Peyer's patch (tissue), 4 donors: Measurements from ENCODE around the gene PBX1. TPM values are rescaled to one million over a fixed set of nuclear protein-coding genes. Genes with fewer than 3 reads are reported as not detected.

Source experiments
- DNase-seq, 3 donors: peaks; one replicate each; pipeline ENCODE4 v3.0.0-alpha.2; 2017 to 2019
- H3K27ac ChIP-seq, 4 donors: fragments of 200-600 bp; sonication (generic); one replicate each; pipeline ENCODE4 v1.5.1; 2016 to 2019
- H3K27me3 ChIP-seq, 2 donors: fragments of 200-600 bp; sonication (generic); one replicate each; pipeline ENCODE4 v1.5.1; 2019
- H3K36me3 ChIP-seq, 3 donors: fragments of 200-600 bp; sonication (generic); one replicate each; pipeline ENCODE4 v1.5.1; 2016 to 2019
- H3K4me1 ChIP-seq, 4 donors: fragments of 200-600 bp; sonication (generic); one replicate each; pipeline ENCODE4 v1.5.1; 2016 to 2019
- H3K4me3 ChIP-seq, 4 donors: fragments of 200-600 bp; sonication (generic); 1 replicate in 3 of 4; 2 replicates in 1 of 4; pipeline ENCODE4 v1.5.1; 2016 to 2019; ENCODE audit warnings: mild to moderate bottlenecking in 1 of 4
- H3K9me3 ChIP-seq, 4 donors: fragments of 200-600 bp; sonication (generic); one replicate each; pipeline ENCODE4 v1.5.1; 2016 to 2019; ENCODE audit warnings: mild to moderate bottlenecking in 1 of 4
- CTCF ChIP-seq, 6 experiments: fragments of 450-650 bp in 4 of 6; fragments of 200-600 bp in 2 of 6; sonication (generic) in 1 of 6; IDR thresholded peaks; one replicate each; pipeline ENCODE4 v1.5.1; 2017 to 2019; ENCODE audit warnings: antibody characterized with exemption in 6 of 6, mild to moderate bottlenecking in 3 of 6, moderate library complexity in 1 of 6
- POLR2A ChIP-seq, 2 donors: fragments of 450-650 bp; IDR thresholded peaks; one replicate each; pipeline ENCODE4 v1.5.1; 2017; ENCODE audit warnings: antibody characterized with exemption in 2 of 2, mild to moderate bottlenecking in 2 of 2, moderate library complexity in 2 of 2
- total RNA-seq, 4 donors: library from RNA; depleted of rRNA; stranded (reverse); fragments of >200 nt; gene quantifications; one replicate each; pipeline ENCODE4 v1.1.0, GENCODE V29; 2016

PBX1 gene
- total RNA-seq, 4 donors from 2014 or later: 20.6 to 57.5 (median 40.4) TPM

- no peak overlapping the region for H3K4me3 ChIP-seq
- no peaks in the 10 kb centered on the region for H3K36me3 ChIP-seq
- H3K27me3 ChIP-seq: no peaks in the 10 kb centered on the region
- H3K27ac ChIP-seq: peak overlapping the region in 2 of 4 donors; percentile 72 to 77
- H3K4me1 ChIP-seq: peaks cover 0 to 51% (median 2%) of the 10 kb centered on the region in 4 donors
- H3K9me3 ChIP-seq: no peaks in the 10 kb centered on the region
- peak in 2 of 6 experiments; percentile 13 to 35 for TF ChIP-seq CTCF (IDR thresholded peaks at IDR 0.05)
- TF ChIP-seq POLR2A (IDR thresholded peaks at IDR 0.05): no peak
- DNase-seq: no peak
These were observed 79.7 kb downstream of the PBX1 start for GRCh38 chr1:164638492-164639202.

- Histone ChIP-seq H3K27ac (peak overlapping the region in 1 of 4 donors; percentile 23), H3K36me3 (no peaks in the 10 kb centered on the region)
- TF ChIP-seq POLR2A (IDR thresholded peaks at IDR 0.05) (no peak), CTCF (IDR thresholded peaks at IDR 0.05) (no peak)
These were observed 81.8 kb downstream of the PBX1 start for GRCh38 chr1:164640686-164641352.

GRCh38 chr1:164641353-164641730, 82.4 kb downstream of the PBX1 start:
- Histone ChIP-seq H3K27me3 (no peaks in the 10 kb centered on the region), H3K9me3 (no peaks in the 10 kb centered on the region), H3K4me1 (peaks cover 0 to 31% (median 0%) of the 10 kb centered on the region in 4 donors), H3K27ac (peak overlapping the region in 1 of 4 donors; percentile 23), H3K4me3 (no peak overlapping the region), H3K36me3 (no peaks in the 10 kb centered on the region)
- TF ChIP-seq POLR2A (IDR thresholded peaks at IDR 0.05): no peak
- no peak for TF ChIP-seq CTCF (IDR thresholded peaks at IDR 0.05)
- no peak for DNase-seq

More at GRCh38 chr1:164640686-164641352, 81.8 kb downstream of the PBX1 start:
- DNase-seq: no peak
- H3K4me1 ChIP-seq: peaks cover 0 to 34% (median 0%) of the 10 kb centered on the region in 4 donors
- no peaks in the 10 kb centered on the region for H3K27me3 ChIP-seq
- no peaks in the 10 kb centered on the region for H3K9me3 ChIP-seq
- H3K4me3 ChIP-seq: no peak overlapping the region

GRCh38 chr1:164643018-164643417, 84.0 kb downstream of the PBX1 start:
- H3K4me1 ChIP-seq: peaks cover 0 to 31% (median 1%) of the 10 kb centered on the region in 4 donors
- H3K27ac ChIP-seq: no peak overlapping the region
- TF ChIP-seq POLR2A (IDR thresholded peaks at IDR 0.05): no peak
- TF ChIP-seq CTCF (IDR thresholded peaks at IDR 0.05): no peak
- H3K4me3 ChIP-seq: no peak overlapping the region
- no peaks in the 10 kb centered on the region for H3K36me3 ChIP-seq
- no peak for DNase-seq
- H3K9me3 ChIP-seq: no peaks in the 10 kb centered on the region
- H3K27me3 ChIP-seq: no peaks in the 10 kb centered on the region

- Histone ChIP-seq H3K27me3 (no peaks in the 10 kb centered on the region), H3K27ac (no peak overlapping the region), H3K9me3 (no peaks in the 10 kb centered on the region), H3K4me3 (no peak overlapping the region), H3K36me3 (no peaks in the 10 kb centered on the region), H3K4me1 (peaks cover 0 to 32% (median 2%) of the 10 kb centered on the region in 4 donors)
- no peak for TF ChIP-seq POLR2A (IDR thresholded peaks at IDR 0.05)
- no peak for TF ChIP-seq CTCF (IDR thresholded peaks at IDR 0.05)
- no peak for DNase-seq
These were observed 85.3 kb downstream of the PBX1 start for GRCh38 chr1:164644268-164644667.
